AG20443 (cell line): Measurements from ENCODE around the gene APEH.
"Not testable (repeated sequence)": the region's sequence is repeated elsewhere in the genome, so short reads cannot be mapped to it uniquely, and the experiment has no call there.

ENCODE experiments used
- DNase-seq: peaks from one replicate; pipeline ENCODE4 v3.0.0; 2012; ENCODE audit warnings: low spot score, mixed read lengths

The APEH gene

GRCh38 chr3:49668861-49669260 lies 5.3 kb upstream of the APEH start:
- DNase-seq = no peak

- DNase-seq = no peak
Measured at GRCh38 chr3:49669352-49669751, 4.8 kb upstream of the APEH start.

- no peak for DNase-seq
Measured at GRCh38 chr3:49670940-49671290, 3.2 kb upstream of the APEH start.

- peak; percentile 80 for DNase-seq
Measured at GRCh38 chr3:49671291-49672288, 2.6 kb upstream of the APEH start.

- DNase-seq = no peak
Measured at GRCh38 chr3:49673121-49673714, 933 bp upstream of the APEH start.

- no peak for DNase-seq
Measured at GRCh38 chr3:49674497-49674983, 389 bp downstream of the APEH start.

GRCh38 chr3:49675912-49676311 lies 1.8 kb downstream of the APEH start:
- DNase-seq = no peak

GRCh38 chr3:49680493-49681231 lies 6.5 kb downstream of the APEH start:
- no peak for DNase-seq

- DNase-seq = no peak
Measured at GRCh38 chr3:49681232-49681522, 7.0 kb downstream of the APEH start.

- no peak for DNase-seq
Measured at GRCh38 chr3:49681543-49681942, 7.4 kb downstream of the APEH start.

GRCh38 chr3:49683162-49683561 lies 9.0 kb downstream of the APEH start:
- DNase-seq = no peak

- DNase-seq = not testable (repeated sequence)
Measured at GRCh38 chr3:49684453-49684852, 10.3 kb downstream of the APEH start.

- not testable (repeated sequence) for DNase-seq
Measured at GRCh38 chr3:49685103-49685502, 11.0 kb downstream of the APEH start.

GRCh38 chr3:49685846-49686245 lies 11.7 kb downstream of the APEH start:
- not testable (repeated sequence) for DNase-seq

GRCh38 chr3:49686346-49686745 lies 12.2 kb downstream of the APEH start:
- DNase-seq = not testable (repeated sequence)

GRCh38 chr3:49686769-49687423 lies 12.7 kb downstream of the APEH start:
- DNase-seq = not testable (repeated sequence)

- DNase-seq = not testable (repeated sequence)
Measured at GRCh38 chr3:49687424-49687795, 13.3 kb downstream of the APEH start.

GRCh38 chr3:49688338-49689045 lies 14.3 kb downstream of the APEH start:
- not testable (repeated sequence) for DNase-seq

GRCh38 chr3:49689046-49689907 lies 15.1 kb downstream of the APEH start, which contains the start of the genes MST1 and RNF123:
TSS of gene MST1 (minus strand) at chr3:49689474. CDS start at chr3:49688691, 783 bp downstream.
TSS of gene RNF123 (plus strand) at chr3:49689557. CDS start at chr3:49691166, 1,609 bp downstream.
- peak; percentile 95 for DNase-seq

GRCh38 chr3:49689908-49690624 lies 15.9 kb downstream of the APEH start:
- not testable (repeated sequence) for DNase-seq
